H1 (cell line): ENCODE measurements around the gene ACSL3. TPM values are rescaled to one million over a fixed set of nuclear protein-coding genes. Genes with fewer than 3 reads are reported as not detected.

ENCODE experiments used
- ATF3 ChIP-seq: IDR thresholded peaks from 2 replicates; pipeline ENCODE4 v1.6.1; 2011; ENCODE audit warnings: low read depth, mild to moderate bottlenecking, low read length; ENCODE audit not compliant: insufficient read depth
- CHD1 ChIP-seq: IDR thresholded peaks from 2 replicates; pipeline ENCODE4 v1.6.1; 2012; ENCODE audit warnings: low read depth, low read length, improper control_type of control experiment
- CHD7 ChIP-seq: fragments of 300-600 bp; sonication (generic); IDR thresholded peaks from 2 replicates; pipeline ENCODE4 v1.7.1; 2012; ENCODE audit warnings: low read length, moderate library complexity, mild to moderate bottlenecking, inconsistent platforms; ENCODE audit not compliant: insufficient replicate concordance
- EGR1 ChIP-seq: IDR thresholded peaks from 2 replicates; pipeline ENCODE4 v1.6.1; 2011; ENCODE audit warnings: low read depth, low read length, borderline replicate concordance
- FOSL1 ChIP-seq: IDR thresholded peaks from 2 replicates; pipeline ENCODE4 v1.6.1; 2011; ENCODE audit warnings: mild to moderate bottlenecking, low read depth, low read length, moderate library complexity; ENCODE audit not compliant: insufficient read depth
- HDAC6 ChIP-seq: IDR thresholded peaks from one replicate; pipeline ENCODE4 v1.7.1; 2012; ENCODE audit warnings: low read depth, mild to moderate bottlenecking, inconsistent platforms, low read length, moderate library complexity
- KDM4A ChIP-seq: IDR thresholded peaks from one replicate; pipeline ENCODE4 v1.7.1; 2012; ENCODE audit warnings: low read depth, mild to moderate bottlenecking, moderate library complexity, low read length, inconsistent platforms; ENCODE audit not compliant: severe bottlenecking
- SRF ChIP-seq: IDR thresholded peaks from 2 replicates; pipeline ENCODE4 v1.6.1; 2011; ENCODE audit warnings: mild to moderate bottlenecking, low read depth, low read length, moderate library complexity
- TCF12 ChIP-seq: IDR thresholded peaks from 2 replicates; pipeline ENCODE4 v1.6.1; 2011; ENCODE audit warnings: low read depth, mild to moderate bottlenecking, low read length
- polyA plus RNA-seq, 7 experiments: library from polyadenylated mRNA; depleted of rRNA in 3 of 7; stranded (reverse) in 5 of 7; unstranded in 2 of 7; fragments of >200 nt in 5 of 7; fragments of 200-250 nt in 2 of 7; gene quantifications; 1 replicate in 5 of 7; 2 replicates in 1 of 7; 4 replicates in 1 of 7; pipeline versions ENCODE4 v1.2.1 to v1.2.3, GENCODE V29; 2011 to 2013; ENCODE audit warnings: missing spikeins in 2 of 7, mixed read lengths in 2 of 7
- total RNA-seq: library from RNA; stranded (reverse); fragmentation: NEBNext Ultra II Directional; extraction: Animal tissue kit (Norgen Biotek cat#: 25700); gene quantifications from 2 replicates; pipeline ENCODE4 v1.2.1, GENCODE V29; 2021

Gene ACSL3
- total and polyA plus RNA-seq, 2 of the 8 experiments (the other 6 are each of a cell fraction or from before 2014, with no cell fraction given): 37.5 to 98.1 TPM

GRCh38 chr2:222943820-222944219 lies 83.0 kb downstream of the ACSL3 start (continued):
- no peak for TF ChIP-seq CHD7
- TF ChIP-seq EGR1: no peak
- no peak for TF ChIP-seq CHD1
- no peak for TF ChIP-seq HDAC6
- TF ChIP-seq KDM4A: no peak
- no peak for TF ChIP-seq ATF3
- no peak for TF ChIP-seq SRF
- TF ChIP-seq TCF12: no peak
- no peak for TF ChIP-seq FOSL1
